OCI-LY1 (cell line): Measurements from ENCODE around the gene NLRP5.
"Not testable (repeated sequence)": the region's sequence is repeated elsewhere in the genome, so short reads cannot be mapped to it uniquely, and the experiment has no call there.

ENCODE experiments used
- H2AFZ ChIP-seq: fragments of 200-600 bp; sonication (generic), shearing (Covaris generic); 2 replicates; pipeline ENCODE4 v1.6.0; 2014; ENCODE audit warnings: antibody characterized with exemption, mild to moderate bottlenecking, low read length
- H3F3A ChIP-seq: fragments of 200-600 bp; sonication (generic), shearing (Covaris generic); 2 replicates; pipeline ENCODE4 v1.6.0; 2014; ENCODE audit warnings: mild to moderate bottlenecking, antibody characterized with exemption, low read length, moderate library complexity; ENCODE audit not compliant: insufficient read depth
- H3K27ac ChIP-seq: fragments of 200-600 bp; sonication (generic); 2 replicates; pipeline ENCODE4 v1.5.1; 2014; ENCODE audit warnings: low read length, mixed run types, mild to moderate bottlenecking, low read depth; ENCODE audit not compliant: poor library complexity, severe bottlenecking
- H3K27me3 ChIP-seq: fragments of 200-600 bp; sonication (generic); 2 replicates; pipeline ENCODE4 v1.6.0; 2014; ENCODE audit warnings: antibody characterized with exemption, mild to moderate bottlenecking, low read length, moderate library complexity; ENCODE audit not compliant: insufficient read depth
- H3K36me3 ChIP-seq: fragments of 200-600 bp; sonication (generic); 2 replicates; pipeline ENCODE4 v1.6.1; 2014; ENCODE audit warnings: mild to moderate bottlenecking, antibody characterized with exemption, low read length, moderate library complexity, mixed read lengths; ENCODE audit not compliant: insufficient read depth
- H3K4me1 ChIP-seq: fragments of 200-600 bp; sonication (generic); 2 replicates; pipeline ENCODE4 v1.5.1; 2014; ENCODE audit warnings: mild to moderate bottlenecking, low read length, moderate library complexity; ENCODE audit not compliant: insufficient read depth, severe bottlenecking
- H3K4me2 ChIP-seq: fragments of 200-600 bp; sonication (generic), shearing (Covaris generic); 2 replicates; pipeline ENCODE4 v1.6.1; 2014; ENCODE audit warnings: low read length
- H3K4me3 ChIP-seq: fragments of 200-600 bp; sonication (generic); 2 replicates; pipeline ENCODE4 v1.5.1; 2014; ENCODE audit warnings: low read length, low read depth, mild to moderate bottlenecking, mixed read lengths; ENCODE audit not compliant: poor library complexity, severe bottlenecking
- H3K79me2 ChIP-seq: fragments of 200-600 bp; shearing (Covaris generic); 2 replicates; pipeline ENCODE4 v1.6.1; 2016; ENCODE audit warnings: mixed run types, low read length, mixed read lengths; ENCODE audit not compliant: insufficient read depth
- H3K9ac ChIP-seq: fragments of 200-600 bp; sonication (generic), shearing (Covaris generic); 2 replicates; pipeline ENCODE4 v1.6.1; 2014; ENCODE audit warnings: mild to moderate bottlenecking, low read length, mixed read lengths
- H3K9me2 ChIP-seq: fragments of 200-600 bp; sonication (generic), shearing (Covaris generic); 2 replicates; pipeline ENCODE4 v1.6.1; 2014; ENCODE audit warnings: low read depth, mild to moderate bottlenecking, low read length, mixed read lengths
- H3K9me3 ChIP-seq: fragments of 200-600 bp; shearing (Covaris generic); 2 replicates; pipeline ENCODE4 v1.6.1; 2014; ENCODE audit warnings: low read length, mixed read lengths
- H4K20me1 ChIP-seq: fragments of 200-600 bp; sonication (generic), shearing (Covaris generic); 2 replicates; pipeline ENCODE4 v1.6.0; 2016; ENCODE audit warnings: mild to moderate bottlenecking, low read length; ENCODE audit not compliant: insufficient read depth
- EZH2 ChIP-seq: fragments of 200-600 bp; sonication (generic), shearing (Covaris generic); IDR thresholded peaks from 2 replicates; pipeline ENCODE4 v1.8.0; 2017; ENCODE audit warnings: borderline replicate concordance, mixed run types, mild to moderate bottlenecking, antibody characterized with exemption, low read length, moderate library complexity, mixed read lengths
- TF ChIP-seq, protein P1 (sequence below): fragments of 200-600 bp; sonication (generic), shearing (Covaris generic); IDR thresholded peaks from 2 replicates; pipeline ENCODE4 v1.5.1; 2017; ENCODE audit warnings: mild to moderate bottlenecking, antibody characterized with exemption, low read length, moderate library complexity, mixed read lengths

The NLRP5 gene

DNA sequence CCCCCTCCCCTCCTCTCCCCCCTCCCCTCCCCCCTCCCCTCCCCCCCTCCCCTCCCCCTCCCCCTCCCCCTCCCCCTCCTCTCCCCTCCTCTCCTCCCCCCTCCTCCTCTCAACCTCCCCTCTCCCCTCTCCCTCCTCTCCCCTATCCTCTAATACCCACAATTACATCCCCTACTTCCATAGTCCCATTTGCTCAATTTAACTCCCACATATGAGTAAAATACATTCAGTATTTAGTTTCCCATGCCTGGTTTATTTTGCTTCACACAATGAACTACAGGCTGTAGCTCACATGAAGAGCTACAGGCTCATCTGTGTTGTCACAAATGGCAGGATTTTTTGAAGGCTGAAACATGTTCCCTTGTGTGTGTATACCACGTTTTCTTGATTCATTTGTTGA is 6.9 kb downstream of the NLRP5 start:
- no peaks in the 10 kb centered on the region for H3K9me3 ChIP-seq
- TF ChIP-seq, protein P1, sequence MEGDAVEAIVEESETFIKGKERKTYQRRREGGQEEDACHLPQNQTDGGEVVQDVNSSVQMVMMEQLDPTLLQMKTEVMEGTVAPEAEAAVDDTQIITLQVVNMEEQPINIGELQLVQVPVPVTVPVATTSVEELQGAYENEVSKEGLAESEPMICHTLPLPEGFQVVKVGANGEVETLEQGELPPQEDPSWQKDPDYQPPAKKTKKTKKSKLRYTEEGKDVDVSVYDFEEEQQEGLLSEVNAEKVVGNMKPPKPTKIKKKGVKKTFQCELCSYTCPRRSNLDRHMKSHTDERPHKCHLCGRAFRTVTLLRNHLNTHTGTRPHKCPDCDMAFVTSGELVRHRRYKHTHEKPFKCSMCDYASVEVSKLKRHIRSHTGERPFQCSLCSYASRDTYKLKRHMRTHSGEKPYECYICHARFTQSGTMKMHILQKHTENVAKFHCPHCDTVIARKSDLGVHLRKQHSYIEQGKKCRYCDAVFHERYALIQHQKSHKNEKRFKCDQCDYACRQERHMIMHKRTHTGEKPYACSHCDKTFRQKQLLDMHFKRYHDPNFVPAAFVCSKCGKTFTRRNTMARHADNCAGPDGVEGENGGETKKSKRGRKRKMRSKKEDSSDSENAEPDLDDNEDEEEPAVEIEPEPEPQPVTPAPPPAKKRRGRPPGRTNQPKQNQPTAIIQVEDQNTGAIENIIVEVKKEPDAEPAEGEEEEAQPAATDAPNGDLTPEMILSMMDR = no peak
- no peak for TF ChIP-seq EZH2
- H3K9me2 ChIP-seq = no peaks in the 10 kb centered on the region

DNA sequence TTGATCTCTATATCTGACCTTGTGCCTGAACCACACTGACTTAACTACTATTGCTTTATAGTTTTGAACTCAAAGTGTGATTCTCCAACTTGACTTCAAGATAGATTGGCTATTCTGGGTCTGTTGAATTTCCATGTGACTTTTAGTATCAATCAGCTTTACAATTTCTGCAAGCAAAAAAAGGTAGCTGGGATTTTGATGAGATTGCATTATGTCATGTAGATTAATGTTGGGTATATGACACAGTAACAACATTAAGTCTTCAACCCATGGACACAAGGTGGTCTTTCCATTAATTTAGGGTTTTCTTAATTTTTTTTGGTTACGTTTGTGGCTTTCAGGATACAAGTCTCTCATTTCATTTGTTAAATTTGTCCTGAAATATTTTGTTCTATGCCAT is 28.2 kb downstream of the NLRP5 start:
- H3K36me3 ChIP-seq = no peaks in the 10 kb centered on the region
- no peaks in the 10 kb centered on the region; the same call in 1 of the 2 replicates for H3K27me3 ChIP-seq
- H4K20me1 ChIP-seq = no peaks in the 10 kb centered on the region

More for the DNA sequence above, 6.9 kb downstream of the NLRP5 start:
- Histone ChIP-seq H4K20me1 (no peaks in the 10 kb centered on the region), H3F3A (no peaks in the 10 kb centered on the region), H3K4me1 (no peaks in the 10 kb centered on the region), H3K27ac (no peak overlapping the region), H3K27me3 (no peaks in the 10 kb centered on the region), H3K4me3 (no peak overlapping the region), H3K9ac (no peak overlapping the region), H3K36me3 (no peaks in the 10 kb centered on the region), H2AFZ (no peak overlapping the region), H3K79me2 (no peaks in the 10 kb centered on the region), H3K4me2 (no peak overlapping the region)

DNA sequence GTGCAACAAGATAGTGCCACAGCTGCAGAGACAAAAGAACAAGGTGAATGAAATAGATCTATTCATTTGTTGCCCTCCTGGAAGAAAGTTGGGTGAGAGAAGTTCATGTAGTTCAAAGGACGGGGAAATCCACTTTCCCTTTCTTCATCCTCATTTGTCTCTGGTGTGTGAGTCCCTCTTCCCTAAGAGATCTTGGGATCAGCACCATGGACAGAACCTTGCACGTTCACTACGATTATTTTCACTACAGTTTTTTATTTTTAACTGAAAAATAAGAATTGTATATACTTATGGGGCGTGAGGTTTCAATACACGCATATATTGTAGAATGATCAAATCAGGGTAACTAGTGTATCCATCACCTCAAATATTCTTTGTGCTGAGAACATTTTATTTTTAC is 29.2 kb downstream of the NLRP5 start:
- no peaks in the 10 kb centered on the region for H3K9me2 ChIP-seq
- H3K27me3 ChIP-seq = no peaks in the 10 kb centered on the region
- TF ChIP-seq EZH2 = no peak
- TF ChIP-seq, protein P1 = no peak
- no peaks in the 10 kb centered on the region for H3K36me3 ChIP-seq
- H3K79me2 ChIP-seq = no peaks in the 10 kb centered on the region
- no peak overlapping the region for H3K4me3 ChIP-seq
- no peak overlapping the region for H3K27ac ChIP-seq
- no peaks in the 10 kb centered on the region for H4K20me1 ChIP-seq
- H3K9me3 ChIP-seq = no peaks in the 10 kb centered on the region
- no peak overlapping the region for H3K9ac ChIP-seq
- H2AFZ ChIP-seq = no peak overlapping the region
- no peak overlapping the region for H3K4me2 ChIP-seq
- no peaks in the 10 kb centered on the region for H3K4me1 ChIP-seq
- H3F3A ChIP-seq = no peaks in the 10 kb centered on the region

More for the DNA sequence above, 28.2 kb downstream of the NLRP5 start:
- no peaks in the 10 kb centered on the region for H3K4me1 ChIP-seq
- no peak overlapping the region for H3K4me2 ChIP-seq
- TF ChIP-seq EZH2 = no peak
- TF ChIP-seq, protein P1 = no peak
- no peak overlapping the region for H3K27ac ChIP-seq
- no peak overlapping the region for H2AFZ ChIP-seq
- H3F3A ChIP-seq = no peaks in the 10 kb centered on the region
- H3K9me3 ChIP-seq = no peaks in the 10 kb centered on the region
- no peaks in the 10 kb centered on the region for H3K79me2 ChIP-seq
- no peak overlapping the region for H3K9ac ChIP-seq
- H3K4me3 ChIP-seq = no peak overlapping the region
- H3K9me2 ChIP-seq = no peaks in the 10 kb centered on the region

DNA sequence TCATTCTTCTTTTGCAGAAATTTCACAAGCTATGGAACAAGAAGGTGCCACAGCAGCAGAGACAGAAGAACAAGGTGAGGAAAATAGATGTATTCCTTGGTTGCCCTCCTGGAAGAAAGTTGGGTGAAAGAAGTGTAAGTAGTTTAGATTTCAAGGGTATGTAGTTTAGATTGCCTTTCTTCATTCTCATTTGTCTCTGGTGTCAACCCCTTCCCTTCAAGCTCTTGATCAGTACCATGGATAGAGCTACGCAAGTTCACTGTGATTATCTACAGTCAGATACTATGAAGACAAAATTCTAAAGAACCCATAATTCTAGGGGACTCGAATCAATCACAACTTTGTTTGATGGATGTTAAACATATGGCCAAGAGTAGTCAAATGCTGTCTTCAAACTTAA is 32.8 kb downstream of the NLRP5 start:
- not testable (repeated sequence) for H3K9me3 ChIP-seq, H3K9me2 ChIP-seq, H3K27me3 ChIP-seq, H3K4me3 ChIP-seq, H4K20me1 ChIP-seq, H3K4me2 ChIP-seq, H3F3A ChIP-seq, H2AFZ ChIP-seq, H3K79me2 ChIP-seq, H3K36me3 ChIP-seq, H3K27ac ChIP-seq, H3K4me1 ChIP-seq, H3K9ac ChIP-seq

DNA sequence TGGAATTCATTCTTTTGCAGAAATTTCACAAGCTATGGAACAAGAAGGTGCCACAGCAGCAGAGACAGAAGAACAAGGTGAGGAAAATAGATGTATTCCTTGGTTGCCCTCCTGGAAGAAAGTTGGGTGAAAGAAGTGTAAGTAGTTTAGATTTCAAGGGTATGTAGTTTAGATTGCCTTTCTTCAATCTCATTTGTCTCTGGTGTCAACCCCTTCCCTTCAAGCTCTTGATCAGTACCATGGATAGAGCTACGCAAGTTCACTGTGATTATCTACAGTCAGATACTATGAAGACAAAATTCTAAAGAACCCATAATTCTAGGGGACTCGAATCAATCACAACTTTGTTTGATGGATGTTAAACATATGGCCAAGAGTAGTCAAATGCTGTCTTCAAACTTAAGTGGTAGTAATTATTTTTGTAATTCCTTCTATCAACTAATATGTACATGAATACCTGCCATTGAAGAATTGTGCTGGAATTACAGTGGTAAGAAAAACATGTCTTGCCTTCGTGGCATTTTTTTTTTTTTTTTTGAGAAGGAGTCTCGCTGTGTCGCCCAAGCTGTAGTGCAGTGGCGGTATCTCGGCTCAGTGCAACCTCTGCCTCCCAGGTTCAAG is 33.9 kb downstream of the NLRP5 start:
- H3K79me2 ChIP-seq, H4K20me1 ChIP-seq, H3K4me3 ChIP-seq, H3K27me3 ChIP-seq, H3K27ac ChIP-seq, H3K4me1 ChIP-seq, H2AFZ ChIP-seq, H3K9me3 ChIP-seq, H3K9ac ChIP-seq, H3K4me2 ChIP-seq, H3K9me2 ChIP-seq, H3K36me3 ChIP-seq, H3F3A ChIP-seq: not testable (repeated sequence)
